Inflammatory macrophage (primary cell): ENCODE measurements around the gene SPATA18.

Experiments
- DNase-seq, 2 donors: peaks; one replicate each; pipeline ENCODE4 v3.0.0-alpha.2; 2020 to 2022
- total RNA-seq, 18 experiments: gene quantifications; one replicate each; lab custom pipeline; 2026; ENCODE audit warnings: mixed read lengths in 6 of 18, inconsistent platforms in 2 of 18; lab: John Stamatoyannopoulos, UW

The SPATA18 gene
- total RNA-seq = 3.6 to 16.0 (median 6.6) reads per million in 18 experiments

- peak in 1 of 2 donors; percentile 53 for DNase-seq
Measured at GRCh38 chr4:52051213-52051614, at the start of gene SPATA18. TSS of gene SPATA18 (plus strand) at chr4:52051304. CDS start at chr4:52051705, 401 bp downstream.

DNA sequence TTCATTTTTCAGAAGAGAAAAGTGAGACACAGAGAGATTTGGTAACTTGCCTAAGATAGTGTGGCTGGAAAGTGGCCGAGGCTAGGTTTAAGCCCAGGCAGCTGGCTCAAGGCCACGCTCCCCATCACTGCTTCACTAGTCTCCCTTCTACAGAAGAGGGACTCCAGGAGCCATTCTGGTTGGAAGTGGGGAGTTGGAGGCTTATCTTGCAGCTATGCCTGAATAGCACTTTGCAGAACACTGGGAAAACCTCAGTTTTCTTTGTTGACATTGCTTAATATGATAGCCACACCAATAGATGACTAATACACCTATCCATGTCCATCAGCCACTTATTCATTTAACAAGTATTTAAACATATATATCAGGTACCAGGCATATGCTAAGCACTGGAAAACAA lies 49.5 kb upstream of the SPATA18 start:
- no peak for DNase-seq

DNA sequence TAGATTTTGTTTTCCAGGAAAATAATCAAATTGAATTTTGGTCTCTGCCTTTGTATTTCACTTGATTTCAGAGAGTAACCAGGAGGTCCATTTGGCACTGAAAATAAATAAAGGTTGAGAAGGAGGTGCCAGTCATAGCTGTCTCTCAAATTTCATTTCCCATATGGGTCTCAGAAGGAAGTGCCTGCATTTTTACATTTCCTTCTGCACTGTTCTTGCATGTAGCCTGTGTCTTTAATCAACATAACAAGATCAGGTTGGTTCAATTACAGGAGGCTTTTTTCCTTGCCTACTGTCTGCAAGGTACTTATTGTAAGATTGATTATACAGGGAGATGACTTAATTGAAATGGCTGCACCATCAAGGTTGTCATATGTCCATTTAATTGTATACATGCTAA lies 46.7 kb upstream of the SPATA18 start:
- no peak for DNase-seq

DNA sequence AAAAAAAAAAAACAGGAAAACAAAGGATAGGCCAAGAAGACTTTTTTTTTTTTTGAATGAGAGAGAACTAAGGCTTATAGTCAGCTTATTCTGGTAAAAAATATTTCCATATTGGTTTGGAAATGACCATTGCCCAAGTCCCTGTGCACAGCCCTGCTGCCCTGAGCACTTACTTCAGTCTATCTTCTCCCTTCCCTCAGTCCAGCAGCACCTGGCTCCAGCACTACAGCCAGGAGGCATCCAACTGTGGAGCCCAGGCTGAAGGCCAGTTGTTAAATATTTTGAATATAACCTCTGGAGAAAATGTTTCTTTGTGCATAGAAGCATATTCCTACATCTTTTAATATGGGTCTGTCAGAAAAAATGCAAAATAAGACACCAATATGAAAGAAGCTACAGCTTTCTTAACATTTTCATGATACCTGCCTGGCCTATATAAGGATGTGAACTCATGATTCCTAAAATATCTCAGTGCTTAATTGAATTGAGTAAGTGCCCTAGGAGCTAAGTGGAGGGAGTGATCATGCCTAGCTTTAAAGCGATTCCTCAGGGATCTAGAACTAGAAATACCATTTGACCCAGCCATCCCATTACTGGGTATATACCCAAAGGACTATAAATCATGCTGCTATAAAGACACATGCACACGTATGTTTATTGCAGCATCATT lies 45.4 kb upstream of the SPATA18 start:
- DNase-seq = no peak

GRCh38 chr4:52006887-52007286 lies 44.2 kb upstream of the SPATA18 start:
- DNase-seq = no peak

DNA sequence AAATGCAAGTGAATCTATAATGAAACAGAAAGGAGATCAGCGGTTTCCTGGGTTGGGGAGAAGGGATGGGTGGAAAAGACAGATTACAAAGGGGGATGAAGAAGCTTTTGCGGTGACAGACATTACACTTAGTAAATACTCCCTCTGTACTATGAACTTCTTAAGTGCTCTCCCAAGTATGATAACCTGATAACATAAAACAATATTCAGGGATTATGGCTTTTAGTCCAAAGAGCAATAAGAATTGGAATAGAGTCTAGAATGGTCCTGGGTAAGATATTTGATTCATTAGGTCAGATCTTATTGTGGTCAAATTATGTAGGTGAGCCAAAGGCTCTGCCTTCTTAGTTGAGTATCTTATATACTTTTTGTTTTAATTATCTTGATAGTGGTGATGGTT lies 40.1 kb upstream of the SPATA18 start:
- no peak for DNase-seq

GRCh38 chr4:52012651-52013050 lies 38.5 kb upstream of the SPATA18 start:
- DNase-seq = no peak

- DNase-seq = peak in 1 of 2 donors; percentile 52
Measured at GRCh38 chr4:52014903-52015302, 36.2 kb upstream of the SPATA18 start.

DNA sequence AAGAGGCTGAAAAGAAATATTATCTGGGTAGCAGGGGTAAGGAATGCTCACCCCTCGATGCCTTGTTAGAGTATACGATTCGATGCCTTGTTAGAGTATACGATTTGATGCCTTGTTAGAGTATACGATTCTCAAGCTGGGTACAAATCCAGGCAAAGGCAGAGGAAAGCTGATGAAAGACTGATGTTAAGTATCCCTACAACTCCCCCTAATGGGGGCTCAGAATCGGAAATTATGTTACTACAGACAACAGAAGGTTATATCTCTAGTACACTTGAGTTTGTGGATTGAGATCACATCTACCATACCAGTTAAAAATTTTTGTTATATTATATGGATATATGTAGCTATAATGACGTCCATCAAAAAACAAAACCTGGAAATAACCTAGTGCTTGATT lies 35.7 kb upstream of the SPATA18 start:
- no peak for DNase-seq

DNA sequence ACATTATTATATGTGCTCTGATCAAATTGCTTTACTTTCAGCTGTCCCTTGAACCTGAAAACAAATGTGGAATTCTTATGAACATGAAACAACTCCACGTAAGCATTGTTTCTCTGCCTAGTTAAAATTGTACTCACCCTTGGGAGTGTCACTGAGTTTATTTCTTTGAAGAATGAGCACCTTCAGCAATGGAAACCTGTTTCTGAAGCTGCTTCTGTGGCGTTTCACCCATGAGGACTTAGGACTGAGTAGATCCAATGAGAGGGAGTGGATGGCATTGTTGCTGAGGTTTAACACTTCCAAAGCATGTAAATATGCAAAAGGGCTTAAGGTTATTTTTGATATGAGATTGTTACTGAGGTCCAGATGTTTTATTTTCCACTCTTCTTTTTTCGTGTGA lies 34.1 kb upstream of the SPATA18 start:
- no peak for DNase-seq

GRCh38 chr4:52017814-52018213 lies 33.3 kb upstream of the SPATA18 start:
- no peak for DNase-seq

- DNase-seq = peak in 1 of 2 donors; percentile 46
Measured at GRCh38 chr4:52019936-52020657, 31.0 kb upstream of the SPATA18 start, which contains the start of gene LRRC66. TSS of gene LRRC66 (minus strand) at chr4:52020363. CDS start at chr4:52017613, 2,750 bp downstream.

GRCh38 chr4:52028970-52029369 lies 22.1 kb upstream of the SPATA18 start:
- no peak for DNase-seq

DNA sequence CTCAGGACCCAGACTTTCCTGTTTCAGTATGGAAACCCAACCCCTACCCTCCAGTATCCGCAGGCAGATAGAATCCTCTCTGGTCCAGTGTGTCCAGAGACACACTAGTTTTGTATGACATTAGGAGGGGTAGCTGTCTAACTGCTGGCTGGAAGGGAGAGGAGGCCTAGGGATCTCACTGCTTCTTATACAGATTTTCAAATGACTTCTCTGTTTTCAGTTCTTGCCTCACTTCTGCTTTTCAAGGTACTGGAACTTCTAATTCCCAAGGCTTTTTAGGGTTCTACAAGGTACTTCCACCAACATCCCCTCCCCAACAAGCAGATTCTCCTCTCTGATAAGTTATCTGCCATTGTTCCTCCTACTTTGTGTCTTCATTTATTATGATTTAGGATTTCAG lies 19.1 kb upstream of the SPATA18 start:
- DNase-seq = peak; percentile 17 to 34

DNA sequence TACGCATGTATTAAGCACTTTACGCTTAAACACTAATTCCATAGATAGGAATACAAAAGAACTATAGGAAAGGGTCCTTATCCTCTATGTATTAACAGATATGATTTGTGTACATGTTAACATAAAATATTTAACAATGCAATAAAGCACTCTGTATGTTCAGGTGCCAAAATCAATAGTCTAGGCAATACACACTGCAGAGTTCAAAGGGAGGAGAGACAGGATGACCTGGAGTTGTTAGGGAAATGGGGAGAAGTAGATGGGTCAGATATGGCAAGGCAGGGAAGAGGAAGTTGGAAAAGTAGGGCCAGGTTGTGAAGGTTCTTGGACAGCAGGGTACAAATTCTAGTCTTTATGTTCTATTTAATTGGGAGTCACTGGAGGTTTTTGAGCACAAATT lies 15.9 kb upstream of the SPATA18 start:
- DNase-seq = no peak

GRCh38 chr4:52036886-52037530 lies 14.1 kb upstream of the SPATA18 start:
- DNase-seq = no peak

- DNase-seq = no peak
Measured at GRCh38 chr4:52037689-52038102, 13.4 kb upstream of the SPATA18 start.

DNA sequence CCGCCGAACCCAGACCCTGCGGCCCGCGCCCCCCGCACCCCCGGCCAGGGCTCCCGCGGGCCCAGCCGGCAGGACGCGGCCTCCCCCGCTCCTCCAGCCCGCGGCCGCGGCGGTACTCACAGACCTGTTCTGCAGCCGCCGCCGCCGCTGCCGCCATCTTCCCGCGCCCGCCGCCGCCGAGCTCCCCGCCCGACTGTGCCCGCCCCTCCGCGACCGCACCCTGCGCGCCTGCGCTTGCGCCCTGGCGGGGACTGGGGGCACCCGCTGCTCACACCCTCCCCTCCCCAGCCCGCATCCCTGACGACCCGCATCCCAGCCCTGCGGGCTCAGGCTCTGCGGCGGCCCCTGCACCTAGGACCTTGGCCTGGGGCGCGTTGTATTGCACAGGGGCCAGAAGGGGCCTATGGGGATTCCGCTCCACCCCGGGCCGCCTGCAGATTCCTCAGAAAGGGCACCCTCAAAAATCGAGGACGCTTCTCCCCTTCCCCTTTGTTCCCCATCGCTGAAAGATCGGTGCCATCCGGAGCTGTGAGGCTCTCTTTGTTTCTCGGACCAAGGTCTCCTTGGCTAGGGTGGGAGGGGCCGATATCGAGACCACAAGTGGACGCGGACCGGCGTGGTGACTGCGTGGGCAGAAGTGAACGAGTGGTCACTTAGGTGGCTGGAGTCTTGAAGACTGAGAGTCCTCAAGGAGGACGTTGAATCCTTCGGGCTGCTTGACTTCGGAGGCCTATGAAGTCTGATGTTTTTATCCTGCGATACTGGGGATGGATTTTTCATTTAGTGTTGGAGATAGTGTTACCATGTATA lies 12.8 kb upstream of the SPATA18 start, which contains the start of gene SGCB:
SGCB (minus strand) TSS at position 197 of the 810 bp plus-strand sequence; CDS start at position 157, 40 bp downstream.
- DNase-seq = peak; percentile 17 to 20

- no peak for DNase-seq
Measured at GRCh38 chr4:52045028-52045427, 6.1 kb upstream of the SPATA18 start.

- peak; percentile 65 to 74 for DNase-seq
Measured at GRCh38 chr4:52049266-52049665, 1.8 kb upstream of the SPATA18 start.

- peak; percentile 63 to 77 for DNase-seq
Measured at GRCh38 chr4:52051615-52052474, 741 bp downstream of the SPATA18 start.

GRCh38 chr4:52052475-52052780 lies 1.3 kb downstream of the SPATA18 start:
- DNase-seq = peak; percentile 31 to 59
